Ascending aorta (tissue), 2 donors: ENCODE data around the gene EXOC3. TPM values are rescaled to one million over a fixed set of nuclear protein-coding genes. Genes with fewer than 3 reads are reported as not detected.

ENCODE experiments used
- DNase-seq, 2 donors: peaks; one replicate each; pipeline ENCODE4 v3.0.0-alpha.2; 2019; ENCODE audit warnings: low spot score in 2 of 2
- H3K27ac ChIP-seq, 2 donors: fragments of 200-600 bp; sonication (generic); one replicate each; pipeline ENCODE4 v1.5.1; 2016 to 2017; ENCODE audit warnings: mild to moderate bottlenecking in 1 of 2
- H3K27me3 ChIP-seq: fragments of 200-600 bp; sonication (generic); one replicate; pipeline ENCODE4 v1.5.1; 2017
- H3K36me3 ChIP-seq, 2 donors: fragments of 200-600 bp; sonication (generic); one replicate each; pipeline ENCODE4 v1.5.1; 2016
- H3K4me1 ChIP-seq, 2 donors: fragments of 200-600 bp; sonication (generic); one replicate each; pipeline ENCODE4 v1.5.1; 2016 to 2017; ENCODE audit warnings: mild to moderate bottlenecking in 1 of 2
- H3K4me3 ChIP-seq, 2 donors: fragments of 200-600 bp; sonication (generic); one replicate each; pipeline ENCODE4 v1.5.1; 2016 to 2017; ENCODE audit warnings: mild to moderate bottlenecking in 1 of 2
- H3K9me3 ChIP-seq, 2 donors: fragments of 200-600 bp; sonication (generic); one replicate each; pipeline ENCODE4 v1.5.1; 2016
- intact Hi-C: fragments of 100-400 bp; cut with DNase I; formaldehyde crosslinking; loops from one replicate; pipeline ENCODE4 v1.15.1; 2023
- total RNA-seq: library from RNA; depleted of rRNA; stranded (reverse); fragments of >200 nt; gene quantifications from one replicate; pipeline ENCODE4 v1.1.0, GENCODE V29; 2016
- TF ChIP-seq, protein P1 (sequence below), 3 experiments: fragments of 200-600 bp in 2 of 3; fragments of 450-650 bp in 1 of 3; sonication (generic) in 2 of 3; IDR thresholded peaks; one replicate each; pipeline ENCODE4 v1.5.1; 2016 to 2019; ENCODE audit warnings: antibody characterized with exemption in 3 of 3, mild to moderate bottlenecking in 1 of 3, moderate library complexity in 1 of 3

EXOC3 gene
- total RNA-seq, 1 donor from 2014 or later = 56.7 TPM

GRCh38 chr5:463301-463700 lies 20.3 kb downstream of the EXOC3 start:
- peaks cover 76 to 80% of the 10 kb centered on the region in 2 donors for H3K36me3 ChIP-seq
- TF ChIP-seq, protein P1, sequence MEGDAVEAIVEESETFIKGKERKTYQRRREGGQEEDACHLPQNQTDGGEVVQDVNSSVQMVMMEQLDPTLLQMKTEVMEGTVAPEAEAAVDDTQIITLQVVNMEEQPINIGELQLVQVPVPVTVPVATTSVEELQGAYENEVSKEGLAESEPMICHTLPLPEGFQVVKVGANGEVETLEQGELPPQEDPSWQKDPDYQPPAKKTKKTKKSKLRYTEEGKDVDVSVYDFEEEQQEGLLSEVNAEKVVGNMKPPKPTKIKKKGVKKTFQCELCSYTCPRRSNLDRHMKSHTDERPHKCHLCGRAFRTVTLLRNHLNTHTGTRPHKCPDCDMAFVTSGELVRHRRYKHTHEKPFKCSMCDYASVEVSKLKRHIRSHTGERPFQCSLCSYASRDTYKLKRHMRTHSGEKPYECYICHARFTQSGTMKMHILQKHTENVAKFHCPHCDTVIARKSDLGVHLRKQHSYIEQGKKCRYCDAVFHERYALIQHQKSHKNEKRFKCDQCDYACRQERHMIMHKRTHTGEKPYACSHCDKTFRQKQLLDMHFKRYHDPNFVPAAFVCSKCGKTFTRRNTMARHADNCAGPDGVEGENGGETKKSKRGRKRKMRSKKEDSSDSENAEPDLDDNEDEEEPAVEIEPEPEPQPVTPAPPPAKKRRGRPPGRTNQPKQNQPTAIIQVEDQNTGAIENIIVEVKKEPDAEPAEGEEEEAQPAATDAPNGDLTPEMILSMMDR (IDR thresholded peaks at IDR 0.05) = no peak
- no peak overlapping the region for H3K27ac ChIP-seq
- H3K4me3 ChIP-seq = no peak overlapping the region
- peak in 1 of 2 donors; percentile 4 for DNase-seq
- intact Hi-C loops = no loop called here
- H3K9me3 ChIP-seq = no peaks in the 10 kb centered on the region
- H3K27me3 ChIP-seq = no peaks in the 10 kb centered on the region
- H3K4me1 ChIP-seq = no peaks in the 10 kb centered on the region

DNA sequence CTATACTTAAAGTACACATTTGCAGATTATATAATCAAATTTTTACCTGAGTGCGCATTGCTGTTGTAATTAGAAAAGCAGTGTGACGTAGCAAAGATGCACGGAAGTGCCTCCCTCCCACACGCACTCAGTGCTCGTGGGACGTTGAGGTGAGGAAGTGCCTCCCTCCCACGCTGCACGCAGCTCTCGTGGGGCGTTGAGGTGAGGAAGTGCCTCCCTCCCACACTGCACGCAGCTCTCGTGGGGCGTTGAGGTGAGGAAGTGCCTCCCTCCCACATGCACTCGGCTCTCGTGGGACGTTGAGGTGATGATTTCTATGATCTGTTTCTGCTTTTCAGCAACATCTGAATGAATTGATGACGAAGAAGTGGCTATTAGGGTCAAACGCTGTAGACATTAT lies 21.0 kb downstream of the EXOC3 start:
- no peak overlapping the region for H3K27ac ChIP-seq
- TF ChIP-seq, protein P1 (IDR thresholded peaks at IDR 0.05) = no peak
- no peaks in the 10 kb centered on the region for H3K27me3 ChIP-seq
- H3K36me3 ChIP-seq = peaks cover 75 to 76% of the 10 kb centered on the region in 2 donors
- no peaks in the 10 kb centered on the region for H3K4me1 ChIP-seq
- intact Hi-C loops = no loop called here
- peak; percentile 8 to 58 for DNase-seq
- no peak overlapping the region for H3K4me3 ChIP-seq
- H3K9me3 ChIP-seq = no peaks in the 10 kb centered on the region

DNA sequence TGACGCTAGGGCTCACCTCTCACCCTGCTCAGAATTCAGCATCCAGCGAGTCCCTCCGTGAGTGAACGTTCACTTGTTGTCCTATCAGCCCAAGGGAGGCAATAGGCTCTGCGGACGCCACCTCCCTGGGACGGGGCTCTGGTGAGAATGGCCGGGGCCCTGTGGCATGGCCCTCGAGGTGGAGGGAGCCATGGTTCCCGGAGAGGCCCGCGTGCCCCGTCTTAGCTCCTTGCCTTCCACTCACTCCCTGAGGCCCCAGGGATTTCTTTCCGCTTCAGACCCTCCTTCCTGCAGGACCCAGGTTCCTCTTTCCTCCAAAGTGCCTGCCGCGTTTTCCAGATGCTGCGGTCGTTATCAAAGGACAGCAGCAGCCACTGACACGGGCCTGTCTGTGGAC lies 21.5 kb downstream of the EXOC3 start:
- intact Hi-C loops = no loop called here
- peak in 1 of 2 donors; percentile 58 for DNase-seq
- Histone ChIP-seq H3K9me3 (no peaks in the 10 kb centered on the region), H3K36me3 (peaks cover 70 to 72% of the 10 kb centered on the region in 2 donors), H3K27ac (no peak overlapping the region), H3K4me1 (no peaks in the 10 kb centered on the region), H3K4me3 (no peak overlapping the region), H3K27me3 (no peaks in the 10 kb centered on the region)
- TF ChIP-seq, protein P1 (IDR thresholded peaks at IDR 0.05) = no peak

DNA sequence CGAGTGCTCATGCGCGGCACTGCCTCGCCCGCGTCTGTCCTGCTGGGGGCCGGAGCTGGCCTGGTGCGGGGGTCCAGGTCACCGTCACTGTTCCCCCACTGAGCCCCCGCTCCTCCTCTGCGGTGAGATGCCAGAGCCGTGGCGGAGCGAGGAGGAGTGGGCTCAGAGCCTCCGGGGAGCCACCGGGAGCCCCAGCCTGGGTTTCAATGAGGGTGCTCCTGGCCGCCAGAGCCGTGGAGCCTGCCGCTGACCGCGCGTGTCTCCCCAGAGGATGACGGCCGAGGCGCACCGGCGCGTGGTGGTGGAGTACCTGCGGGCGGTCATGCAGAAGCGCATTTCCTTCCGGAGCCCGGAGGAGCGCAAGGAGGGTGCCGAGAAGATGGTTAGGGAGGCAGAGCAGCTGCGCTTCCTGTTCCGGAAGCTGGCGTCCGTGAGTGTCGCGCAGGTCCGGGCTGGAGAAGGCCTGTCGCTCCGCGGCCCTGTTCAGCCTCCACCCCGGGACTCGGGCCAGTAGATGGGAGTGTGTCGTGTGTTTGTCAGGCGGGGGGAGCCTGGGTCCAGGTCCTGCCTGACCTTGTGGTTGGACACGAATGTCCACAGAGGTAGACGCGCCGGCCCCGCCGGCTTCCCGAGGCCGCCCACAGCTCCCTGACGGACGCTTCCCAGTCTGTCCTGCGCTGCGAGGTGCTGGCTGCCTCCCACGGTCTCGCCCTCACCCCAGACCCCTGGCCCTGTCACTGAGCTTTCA lies 22.0 kb downstream of the EXOC3 start:
- Histone ChIP-seq H3K27ac (no peak overlapping the region), H3K9me3 (no peaks in the 10 kb centered on the region), H3K27me3 (no peaks in the 10 kb centered on the region), H3K4me3 (no peak overlapping the region), H3K4me1 (no peaks in the 10 kb centered on the region), H3K36me3 (peaks cover 67 to 70% of the 10 kb centered on the region in 2 donors)
- intact Hi-C loops = no loop called here
- TF ChIP-seq, protein P1 (IDR thresholded peaks at IDR 0.05) = no peak
- DNase-seq = peak in 1 of 2 donors; percentile 61

DNA sequence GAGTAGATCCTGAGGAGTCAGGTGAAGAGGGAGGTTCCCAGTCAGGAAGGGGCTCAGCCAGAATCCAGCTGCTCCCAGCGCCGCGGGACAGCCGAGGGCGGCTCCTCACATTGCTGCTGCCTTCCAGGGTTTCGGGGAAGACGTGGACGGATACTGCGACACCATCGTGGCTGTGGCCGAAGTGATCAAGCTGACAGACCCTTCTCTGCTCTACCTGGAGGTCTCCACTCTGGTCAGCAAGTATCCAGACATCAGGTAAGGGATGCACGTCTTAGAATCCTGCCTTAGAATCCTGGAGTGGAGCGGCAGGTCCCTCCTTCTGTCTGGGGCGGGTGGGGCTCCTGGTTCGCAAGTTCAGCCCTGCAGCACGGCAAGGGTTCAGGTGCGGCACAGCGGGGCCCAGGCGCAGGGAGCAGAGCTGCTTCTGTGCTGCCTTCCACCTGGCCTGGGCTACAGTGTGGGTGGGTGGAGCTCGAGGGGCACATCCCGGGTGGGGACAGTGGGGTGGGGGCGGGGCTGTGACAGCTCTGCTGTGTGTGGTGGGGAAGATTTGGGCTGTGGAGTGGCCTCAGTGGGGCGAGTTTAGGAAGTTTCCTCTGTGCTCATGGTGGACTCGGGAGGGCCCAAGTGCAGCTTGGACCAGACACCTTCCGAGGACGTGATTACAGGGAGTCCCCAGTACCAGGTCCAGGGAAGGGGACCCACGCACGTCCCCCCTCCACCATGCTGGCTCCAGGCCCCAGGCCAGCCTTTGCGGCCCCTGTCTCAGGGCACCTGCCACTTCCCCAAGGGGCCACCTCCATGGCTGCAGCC lies 22.8 kb downstream of the EXOC3 start:
- H3K9me3 ChIP-seq = no peaks in the 10 kb centered on the region
- TF ChIP-seq, protein P1 (IDR thresholded peaks at IDR 0.05) = no peak
- H3K36me3 ChIP-seq = peaks cover 59 to 68% of the 10 kb centered on the region in 2 donors
- no peak for DNase-seq
- intact Hi-C loops = no loop called here
- no peak overlapping the region for H3K4me3 ChIP-seq
- no peaks in the 10 kb centered on the region for H3K27me3 ChIP-seq
- H3K27ac ChIP-seq = no peak overlapping the region
- H3K4me1 ChIP-seq = no peaks in the 10 kb centered on the region
